HG03457 (cell line): Measurements from ENCODE around the gene ITPKB.

Experiments used
- ATAC-seq: cut with Tn5 transposase; IDR thresholded peaks from one replicate; pipeline ENCODE4 v1.9.1; 2021; ENCODE audit warnings: moderate number of reproducible peaks; ENCODE audit not compliant: unreplicated experiment

Gene ITPKB

DNA sequence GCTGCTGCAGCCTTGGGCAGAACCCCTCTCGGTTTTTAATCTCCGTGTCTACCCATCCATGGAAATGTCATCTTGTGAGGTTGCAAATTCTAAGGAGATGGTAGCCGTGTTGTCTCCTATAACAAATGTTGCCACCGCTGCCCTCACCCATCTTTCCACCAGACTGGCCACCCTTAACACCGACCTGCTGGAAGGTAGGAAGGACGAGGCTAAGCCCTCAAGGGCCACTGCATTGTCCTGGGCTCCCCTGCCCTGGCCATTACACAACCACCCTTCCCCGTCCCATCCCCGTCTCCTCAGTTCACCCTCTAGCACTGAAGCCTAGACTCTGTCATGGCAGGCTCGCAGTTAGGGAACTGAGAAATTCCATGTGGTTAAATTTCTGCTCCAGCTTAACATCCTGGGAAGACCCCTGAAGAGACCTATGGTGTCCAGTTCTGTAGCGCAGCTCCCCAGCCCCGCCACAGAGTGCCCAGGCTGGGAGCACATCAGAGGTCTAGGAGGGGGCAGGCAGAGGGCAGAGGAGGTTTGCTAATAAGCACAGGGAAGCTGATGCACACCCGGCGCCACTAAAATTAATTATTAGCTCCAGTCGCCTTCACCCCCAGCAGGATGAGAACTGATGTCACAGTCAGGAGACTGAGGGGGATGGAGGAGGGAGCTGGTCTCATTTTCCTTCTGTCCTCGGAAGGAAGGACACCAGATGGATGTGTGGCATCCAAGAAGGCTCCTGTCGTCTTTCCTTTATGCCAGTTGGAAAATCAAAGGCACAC is 152.2 kb downstream of the ITPKB start:
- ATAC-seq: no peak

- no peak for ATAC-seq
Observed at GRCh38 chr1:226586116-226586515, 153.0 kb downstream of the ITPKB start.

DNA sequence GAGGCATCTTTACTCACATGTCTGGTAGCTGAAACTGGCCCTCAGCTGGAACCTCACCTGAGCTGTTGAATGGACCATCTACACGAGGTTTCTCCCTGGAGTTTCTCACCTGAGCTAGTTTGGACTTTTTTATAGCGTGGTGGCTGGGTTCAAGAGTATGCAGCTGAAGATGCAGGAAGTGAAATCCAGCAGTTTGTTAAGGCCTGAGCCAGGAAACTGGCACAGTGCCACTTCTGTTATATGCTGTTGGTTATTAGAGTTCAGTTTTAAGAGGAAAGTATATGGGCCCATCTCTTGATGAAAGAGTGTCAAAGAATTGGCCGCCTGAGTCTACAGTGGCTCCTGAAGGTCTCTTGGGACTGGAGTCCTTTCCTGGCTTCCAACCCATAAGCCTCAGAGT is 154.9 kb downstream of the ITPKB start:
- no peak for ATAC-seq

DNA sequence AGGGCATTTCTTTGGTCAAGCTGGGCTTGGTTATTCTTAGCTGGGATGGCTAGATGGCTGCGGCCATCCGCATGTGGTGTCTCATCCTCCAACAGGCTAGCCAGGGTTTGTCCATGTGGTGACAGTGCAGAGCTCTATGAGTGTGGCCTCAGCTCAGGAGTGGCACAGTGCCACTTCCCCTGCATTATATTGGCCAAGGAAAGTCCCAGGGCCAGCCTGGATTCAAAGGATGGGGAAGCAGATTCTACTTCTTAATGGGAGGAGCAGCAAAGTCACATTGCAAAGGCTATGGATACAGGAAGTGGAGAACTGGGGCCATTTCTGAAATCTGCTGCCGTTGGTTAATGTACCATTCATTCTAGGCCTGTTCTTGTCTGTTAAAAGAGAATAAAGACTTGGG is 156.1 kb downstream of the ITPKB start:
- no peak for ATAC-seq
